ENCODE results near the gene TEPSIN. TPM values are rescaled to one million over a fixed set of nuclear protein-coding genes. Genes with fewer than 3 reads are reported as not detected.

TEPSIN gene
- total and polyA plus RNA-seq, 4 donors: 20.7 to 48.7 (median 31.1) TPM

DNA sequence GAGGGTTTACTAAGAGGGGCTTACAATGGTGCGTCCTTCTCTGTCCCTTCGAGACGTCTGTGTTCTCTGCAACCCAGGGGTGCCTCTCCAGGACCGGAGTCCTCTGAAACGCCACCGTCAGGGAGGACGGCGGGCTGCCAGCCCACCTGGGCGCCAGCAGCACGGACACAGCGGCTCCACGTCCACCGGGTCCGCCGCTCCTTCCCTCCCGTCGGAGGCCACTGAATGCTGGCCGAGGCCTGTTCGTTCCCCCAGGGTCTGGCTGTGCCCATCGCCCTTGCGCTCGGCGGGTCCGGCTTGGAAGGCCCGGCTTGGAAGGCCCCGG lies 403 bp downstream of the TEPSIN start:
- ATAC-seq (ENCODE audit: insufficient read depth, low FRiP score) (no peak), DNase-seq (no peak)
- TF ChIP-seq, protein P1, sequence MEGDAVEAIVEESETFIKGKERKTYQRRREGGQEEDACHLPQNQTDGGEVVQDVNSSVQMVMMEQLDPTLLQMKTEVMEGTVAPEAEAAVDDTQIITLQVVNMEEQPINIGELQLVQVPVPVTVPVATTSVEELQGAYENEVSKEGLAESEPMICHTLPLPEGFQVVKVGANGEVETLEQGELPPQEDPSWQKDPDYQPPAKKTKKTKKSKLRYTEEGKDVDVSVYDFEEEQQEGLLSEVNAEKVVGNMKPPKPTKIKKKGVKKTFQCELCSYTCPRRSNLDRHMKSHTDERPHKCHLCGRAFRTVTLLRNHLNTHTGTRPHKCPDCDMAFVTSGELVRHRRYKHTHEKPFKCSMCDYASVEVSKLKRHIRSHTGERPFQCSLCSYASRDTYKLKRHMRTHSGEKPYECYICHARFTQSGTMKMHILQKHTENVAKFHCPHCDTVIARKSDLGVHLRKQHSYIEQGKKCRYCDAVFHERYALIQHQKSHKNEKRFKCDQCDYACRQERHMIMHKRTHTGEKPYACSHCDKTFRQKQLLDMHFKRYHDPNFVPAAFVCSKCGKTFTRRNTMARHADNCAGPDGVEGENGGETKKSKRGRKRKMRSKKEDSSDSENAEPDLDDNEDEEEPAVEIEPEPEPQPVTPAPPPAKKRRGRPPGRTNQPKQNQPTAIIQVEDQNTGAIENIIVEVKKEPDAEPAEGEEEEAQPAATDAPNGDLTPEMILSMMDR (IDR thresholded peaks at IDR 0.05; ENCODE audit: control extremely low read depth, extremely low read depth): no peak
- WGBS, 2 donors: 0 to 1% methylated on average over 21 to 26 of the region's 26 CpGs
- peaks cover 0 to 19% (median 9%) of the 10 kb centered on the region in 5 donors for H3K4me1 ChIP-seq (ENCODE audit: control insufficient read depth in 5 of 5, insufficient read depth in 5 of 5, low read length in 5 of 5)
- H3K27ac ChIP-seq (ENCODE audit: low read depth in 1 of 2, low read length in 1 of 2): peak overlapping the region; percentile 54 to 63
- H3K9ac ChIP-seq (ENCODE audit: insufficient read depth in 1 of 2, low read length in 2 of 2): peak overlapping the region in 1 of 2 donors; percentile 16
- peak overlapping the region; percentile 87 for H3K4me3 ChIP-seq
- H3K9me3 ChIP-seq (ENCODE audit: control insufficient read depth in 4 of 4, insufficient read depth in 3 of 4, low read length in 3 of 4): no peaks in the 10 kb centered on the region
- peaks cover 0 to 25% (median 0%) of the 10 kb centered on the region in 4 donors for H3K36me3 ChIP-seq (ENCODE audit: control insufficient read depth in 4 of 4, insufficient read depth in 4 of 4, low read length in 4 of 4)
- H3K27me3 ChIP-seq (ENCODE audit: control insufficient read depth in 3 of 3, insufficient read depth in 3 of 3, low read length in 2 of 3): no peaks in the 10 kb centered on the region

DNA sequence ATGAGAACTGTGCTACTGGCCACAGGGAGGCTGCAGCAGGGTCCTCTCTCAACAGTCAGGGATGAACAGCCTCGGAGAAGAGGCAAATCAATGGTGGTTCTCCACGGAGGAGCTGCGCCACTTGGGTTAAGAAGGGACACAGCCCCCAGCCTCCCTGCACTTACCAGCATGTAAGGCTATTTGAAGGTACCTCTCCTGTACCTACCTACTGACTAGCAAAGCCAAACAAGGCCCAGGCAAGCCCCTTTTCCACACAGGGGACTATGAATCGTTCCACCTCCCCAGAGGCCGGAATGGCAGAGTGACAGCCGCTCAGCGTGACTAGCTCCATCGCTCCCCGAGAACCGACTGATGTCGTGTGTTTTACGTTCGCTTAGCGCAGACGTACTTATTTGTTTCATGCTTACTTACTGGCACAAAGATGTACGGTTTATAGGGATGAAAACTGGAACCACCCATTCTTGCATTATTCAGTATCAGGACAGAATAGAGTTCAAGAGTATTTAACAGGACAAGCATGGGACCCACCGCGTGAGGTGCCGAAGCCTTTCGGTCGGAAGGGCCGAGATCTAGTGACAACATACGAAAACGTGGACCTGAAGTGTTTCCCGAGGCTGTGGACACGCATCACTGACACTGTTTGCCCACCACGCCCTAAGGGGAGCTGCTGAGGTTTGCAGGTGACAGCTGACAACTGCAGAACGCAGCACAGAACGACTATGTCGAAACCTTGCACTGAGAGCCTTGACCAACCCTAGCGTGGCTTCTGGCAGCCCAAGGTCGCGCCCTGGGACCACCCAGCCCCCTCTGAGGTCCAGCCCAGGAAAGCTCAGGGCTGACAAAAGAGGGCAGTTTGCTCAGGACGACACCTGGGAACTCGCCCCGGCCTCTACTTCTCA lies 1.0 kb downstream of the TEPSIN start:
- Histone ChIP-seq H3K9ac (ENCODE audit: insufficient read depth in 1 of 2, low read length in 2 of 2) (peak overlapping the region in 1 of 2 donors; percentile 16), H3K36me3 (ENCODE audit: control insufficient read depth in 4 of 4, insufficient read depth in 4 of 4, low read length in 4 of 4) (peaks cover 0 to 31% (median 0%) of the 10 kb centered on the region in 4 donors), H3K9me3 (ENCODE audit: control insufficient read depth in 4 of 4, insufficient read depth in 3 of 4, low read length in 3 of 4) (no peaks in the 10 kb centered on the region), H3K4me1 (ENCODE audit: control insufficient read depth in 5 of 5, insufficient read depth in 5 of 5, low read length in 5 of 5) (peaks cover 0 to 19% (median 9%) of the 10 kb centered on the region in 5 donors), H3K27me3 (ENCODE audit: control insufficient read depth in 3 of 3, insufficient read depth in 3 of 3, low read length in 2 of 3) (no peaks in the 10 kb centered on the region), H3K4me3 (peak overlapping the region; percentile 87), H3K27ac (ENCODE audit: low read depth in 1 of 2, low read length in 1 of 2) (no peak overlapping the region)
- no peak for ATAC-seq (ENCODE audit: insufficient read depth, low FRiP score)
- 53 to 63% methylated on average over 36 of the region's 36 CpGs for WGBS, 2 donors
- DNase-seq: no peak
- TF ChIP-seq, protein P1 (IDR thresholded peaks at IDR 0.05; ENCODE audit: control extremely low read depth, extremely low read depth): no peak

DNA sequence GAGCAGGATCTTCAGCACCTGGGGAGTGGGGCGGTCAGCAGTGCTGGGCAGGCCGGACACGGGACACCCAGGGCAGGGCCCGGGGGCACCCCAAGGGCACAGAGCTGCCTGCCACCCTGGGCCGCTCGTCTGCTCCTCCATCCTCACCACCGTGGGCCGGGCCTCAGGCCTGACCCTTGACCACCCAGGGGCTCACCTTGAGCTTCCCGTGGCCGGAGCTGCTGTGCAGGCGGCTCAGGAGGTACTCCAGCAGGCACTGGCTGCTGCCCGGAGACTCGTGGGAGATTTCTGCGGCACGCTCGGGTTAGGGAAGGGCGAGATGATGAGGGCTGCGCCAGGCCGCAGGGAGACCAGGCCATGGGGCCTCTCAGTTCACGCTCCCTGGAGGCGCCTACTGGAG lies 2.1 kb downstream of the TEPSIN start:
- no peaks in the 10 kb centered on the region for H3K27me3 ChIP-seq (ENCODE audit: control insufficient read depth in 3 of 3, insufficient read depth in 3 of 3, low read length in 2 of 3)
- peaks cover 0 to 39% (median 0%) of the 10 kb centered on the region in 4 donors for H3K36me3 ChIP-seq (ENCODE audit: control insufficient read depth in 4 of 4, insufficient read depth in 4 of 4, low read length in 4 of 4)
- TF ChIP-seq, protein P1 (IDR thresholded peaks at IDR 0.05; ENCODE audit: control extremely low read depth, extremely low read depth): no peak
- ATAC-seq (ENCODE audit: insufficient read depth, low FRiP score): no peak
- no peak for DNase-seq
- WGBS, 2 donors: 92 to 97% methylated on average over 17 to 21 of the region's 21 CpGs
- peaks cover 0 to 19% (median 9%) of the 10 kb centered on the region in 5 donors for H3K4me1 ChIP-seq (ENCODE audit: control insufficient read depth in 5 of 5, insufficient read depth in 5 of 5, low read length in 5 of 5)
- H3K9ac ChIP-seq (ENCODE audit: insufficient read depth in 1 of 2, low read length in 2 of 2): no peak overlapping the region
- no peak overlapping the region for H3K27ac ChIP-seq (ENCODE audit: low read depth in 1 of 2, low read length in 1 of 2)
- no peaks in the 10 kb centered on the region for H3K9me3 ChIP-seq (ENCODE audit: control insufficient read depth in 4 of 4, insufficient read depth in 3 of 4, low read length in 3 of 4)
- H3K4me3 ChIP-seq: no peak overlapping the region
